HG03025 (cell line): ENCODE results near the gene SLC17A9.

Source experiments
- ATAC-seq: cut with Tn5 transposase; IDR thresholded peaks from one replicate; pipeline ENCODE4 v1.9.1; 2021; ENCODE audit warnings: mild to moderate bottlenecking, moderate library complexity; ENCODE audit not compliant: unreplicated experiment, low FRiP score

The SLC17A9 gene

DNA sequence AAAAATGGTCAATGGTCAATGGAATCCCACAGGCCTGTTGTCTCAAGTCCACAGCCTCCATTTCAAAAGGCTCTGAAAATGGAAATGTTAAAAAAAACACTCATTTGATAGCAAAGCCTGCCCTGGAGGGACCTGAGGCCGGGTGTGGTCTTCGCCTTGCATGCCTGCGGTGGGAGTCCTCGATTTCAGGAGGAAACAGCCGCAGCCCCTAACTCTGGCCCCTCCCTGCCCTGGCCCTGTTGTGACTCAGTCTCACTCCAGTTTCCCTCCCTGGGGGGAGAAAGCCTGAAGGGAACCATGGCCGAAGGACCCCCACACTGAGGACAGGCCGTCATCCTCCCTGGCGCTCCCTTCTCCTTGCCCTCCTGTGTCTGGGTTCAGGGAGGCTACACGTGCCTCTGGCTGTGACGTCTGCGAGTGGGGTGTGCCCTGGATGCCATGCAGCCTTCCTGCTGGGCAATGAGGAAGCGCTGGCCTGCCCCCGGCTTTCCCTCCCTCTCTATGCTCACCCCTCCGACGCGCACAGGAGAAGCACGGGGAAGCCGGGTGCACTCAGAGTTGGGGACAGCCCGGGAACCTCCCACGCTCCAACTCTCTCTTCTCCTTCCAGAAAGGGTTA lies 45.0 kb downstream of the SLC17A9 start:
- ATAC-seq = no peak

DNA sequence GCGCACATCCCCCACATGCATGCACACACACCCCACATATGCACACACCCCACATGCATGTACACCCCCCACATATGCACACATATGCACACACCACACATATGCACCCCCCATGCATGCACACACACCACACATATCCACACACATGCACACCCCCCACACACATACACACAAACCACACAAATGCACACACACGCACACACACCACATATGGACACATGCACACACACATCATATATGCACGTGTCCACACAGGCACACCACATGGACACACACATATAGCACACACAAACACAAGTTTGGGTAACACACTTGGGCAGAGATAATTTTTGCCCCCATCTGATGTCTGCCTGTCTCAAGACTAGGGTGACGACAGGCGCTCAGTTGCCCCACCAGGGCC lies 45.9 kb downstream of the SLC17A9 start:
- ATAC-seq = no peak

DNA sequence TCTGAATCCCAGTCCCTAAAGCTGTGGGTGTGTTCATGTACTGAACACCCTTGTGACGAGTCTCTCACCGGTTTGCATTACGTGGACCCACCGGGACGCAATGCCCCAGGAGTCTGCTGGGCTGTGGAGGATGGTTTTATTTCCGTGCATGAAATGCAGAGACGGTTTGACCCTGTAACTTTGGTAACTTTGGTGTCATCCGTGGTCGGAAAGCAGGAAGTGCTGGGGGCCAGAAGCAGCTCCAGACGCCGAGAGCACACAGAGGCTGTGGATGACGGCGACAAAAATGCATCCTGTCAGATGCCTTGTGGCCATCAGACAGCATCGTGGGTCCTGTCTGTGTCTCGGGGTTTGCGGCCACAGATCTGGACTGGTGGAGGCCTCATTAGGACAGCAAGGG lies 47.1 kb downstream of the SLC17A9 start:
- no peak for ATAC-seq

DNA sequence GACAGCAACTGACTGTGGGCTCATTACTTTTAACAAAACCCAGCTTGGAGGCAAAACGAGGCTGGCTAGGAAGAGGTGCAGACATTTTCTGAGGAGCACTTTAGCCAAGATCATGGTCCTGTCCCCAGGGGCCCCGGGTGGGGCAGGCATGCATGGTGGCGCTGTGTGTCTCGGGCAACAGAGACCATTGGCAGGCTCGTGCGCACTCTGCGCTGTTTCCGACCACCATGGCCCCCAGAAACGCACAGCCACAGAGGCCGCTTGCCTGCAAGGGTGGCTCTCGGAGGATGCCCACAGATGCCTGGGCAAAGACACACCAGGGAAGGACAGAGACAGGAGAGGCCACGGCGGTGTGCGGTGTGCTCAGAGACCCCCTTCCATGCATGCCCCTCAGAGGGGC lies 47.5 kb downstream of the SLC17A9 start:
- ATAC-seq = no peak

DNA sequence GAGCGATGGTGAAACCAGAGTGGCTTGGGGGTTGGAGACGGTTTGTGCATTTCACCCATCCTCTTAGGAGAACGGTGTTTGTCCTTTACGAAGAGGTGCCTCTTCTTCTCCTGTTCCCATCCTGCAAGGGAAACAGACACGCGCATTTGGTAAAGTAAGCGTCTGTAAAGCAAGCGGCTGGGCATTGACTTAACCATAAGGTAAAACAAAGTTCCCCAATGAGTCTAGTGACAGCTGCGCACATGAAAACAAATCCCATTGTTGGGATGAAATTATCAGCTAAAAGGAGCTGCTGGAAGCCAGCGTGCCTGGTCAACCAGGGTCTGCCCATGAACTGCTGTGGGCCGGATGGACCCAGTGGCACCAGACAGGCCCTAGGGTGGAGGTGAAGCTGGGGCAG lies 48.4 kb downstream of the SLC17A9 start:
- no peak for ATAC-seq

DNA sequence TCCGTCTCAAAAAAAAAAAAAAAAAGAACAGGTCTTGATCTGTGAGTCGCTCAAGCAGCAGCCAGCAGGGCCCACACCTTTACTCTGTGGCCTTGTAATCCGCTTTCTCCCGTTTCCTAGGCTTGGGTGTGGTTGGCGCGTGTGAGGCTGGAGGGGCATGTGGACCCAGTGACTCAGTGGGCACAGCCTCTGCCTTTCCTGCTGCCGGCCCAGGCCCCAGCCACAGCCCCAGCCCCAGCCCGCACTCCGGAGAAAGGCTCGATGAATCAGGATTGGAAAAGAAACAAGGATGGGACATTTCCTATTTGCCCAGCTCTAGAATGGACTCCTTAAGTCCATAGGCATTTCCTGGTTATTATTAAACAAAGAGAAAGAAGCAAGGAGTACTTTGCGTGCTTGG lies 50.0 kb downstream of the SLC17A9 start:
- ATAC-seq = no peak

DNA sequence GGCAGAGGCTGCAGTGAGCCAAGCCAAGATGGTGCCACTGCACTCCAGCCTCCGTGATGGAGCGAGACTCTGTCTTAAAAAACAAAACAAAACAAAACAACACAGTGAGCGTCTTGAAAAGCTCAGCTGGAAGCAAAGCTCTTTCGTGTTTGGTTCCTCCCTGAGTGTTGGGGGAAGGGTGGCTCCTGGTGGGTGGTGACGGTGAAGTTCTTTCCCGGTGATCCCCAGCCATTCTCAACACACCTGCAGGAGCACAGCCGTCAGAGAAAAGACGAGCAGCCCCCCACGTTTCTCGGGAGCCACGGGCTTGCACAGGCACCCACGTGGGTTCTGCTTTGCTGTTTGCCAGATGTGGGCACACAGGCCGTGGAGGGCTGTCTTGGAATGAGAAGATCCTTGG lies 51.0 kb downstream of the SLC17A9 start:
- no peak for ATAC-seq

DNA sequence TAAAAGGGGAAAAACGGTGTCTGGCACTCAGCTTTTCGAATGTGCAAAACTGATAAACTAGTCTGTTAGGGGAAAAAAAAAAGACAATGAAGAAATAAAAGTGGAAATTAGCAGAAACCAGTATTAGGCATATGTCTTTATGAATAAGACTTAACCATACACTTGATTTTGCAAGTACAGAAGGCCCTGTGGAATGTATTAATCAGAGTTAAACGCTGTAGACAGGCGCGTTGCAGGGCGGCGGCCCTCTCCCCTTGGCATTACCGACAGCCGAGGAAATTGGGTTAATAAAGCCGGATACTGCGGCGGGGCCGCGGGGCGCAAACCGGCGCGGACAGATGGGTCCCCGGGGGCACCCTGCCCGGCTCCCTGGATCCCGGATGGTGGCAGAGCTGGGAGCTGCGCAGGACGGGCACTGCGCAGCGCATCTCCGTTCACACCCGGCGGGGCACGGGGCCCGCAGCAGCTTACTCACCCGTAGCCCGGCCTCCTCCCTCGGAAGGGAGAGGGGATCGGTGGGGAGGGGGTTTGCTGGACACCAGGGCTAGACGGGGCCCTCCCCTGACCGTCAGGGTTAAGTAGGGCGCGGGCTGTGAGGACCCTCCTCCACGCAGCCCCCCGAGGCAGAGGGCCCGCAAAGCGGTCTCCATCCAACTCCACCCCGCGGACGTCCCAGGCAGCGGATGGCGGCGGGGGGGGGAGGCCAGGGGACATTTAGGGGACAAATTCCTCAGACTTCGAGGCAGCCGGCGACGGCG lies 52.3 kb downstream of the SLC17A9 start:
- no peak for ATAC-seq

DNA sequence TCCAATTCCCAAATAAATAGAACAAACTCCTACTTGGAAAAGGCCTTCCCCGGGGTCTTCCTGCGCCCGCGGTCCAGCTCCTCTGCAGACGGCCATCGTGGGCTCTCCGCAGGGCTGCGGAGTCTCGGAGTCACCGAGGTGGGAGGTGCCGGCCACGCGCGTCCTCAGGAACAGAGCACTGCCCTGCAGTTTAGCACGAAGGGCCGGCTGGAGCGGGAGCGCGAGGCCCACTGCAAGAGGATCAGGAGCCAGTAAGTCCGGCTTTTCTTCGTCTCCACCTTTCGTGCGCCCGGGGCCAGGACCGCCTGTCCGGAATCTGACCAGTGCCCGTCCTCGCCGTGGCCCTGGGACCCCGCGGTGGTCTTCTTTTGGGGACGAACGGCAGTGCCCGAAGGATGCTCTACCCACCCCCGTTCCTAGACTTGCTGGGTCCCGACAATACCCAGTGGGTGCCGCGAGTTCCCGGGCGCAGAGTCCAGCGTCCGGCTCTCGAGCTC lies 52.9 kb downstream of the SLC17A9 start:
- ATAC-seq = no peak

DNA sequence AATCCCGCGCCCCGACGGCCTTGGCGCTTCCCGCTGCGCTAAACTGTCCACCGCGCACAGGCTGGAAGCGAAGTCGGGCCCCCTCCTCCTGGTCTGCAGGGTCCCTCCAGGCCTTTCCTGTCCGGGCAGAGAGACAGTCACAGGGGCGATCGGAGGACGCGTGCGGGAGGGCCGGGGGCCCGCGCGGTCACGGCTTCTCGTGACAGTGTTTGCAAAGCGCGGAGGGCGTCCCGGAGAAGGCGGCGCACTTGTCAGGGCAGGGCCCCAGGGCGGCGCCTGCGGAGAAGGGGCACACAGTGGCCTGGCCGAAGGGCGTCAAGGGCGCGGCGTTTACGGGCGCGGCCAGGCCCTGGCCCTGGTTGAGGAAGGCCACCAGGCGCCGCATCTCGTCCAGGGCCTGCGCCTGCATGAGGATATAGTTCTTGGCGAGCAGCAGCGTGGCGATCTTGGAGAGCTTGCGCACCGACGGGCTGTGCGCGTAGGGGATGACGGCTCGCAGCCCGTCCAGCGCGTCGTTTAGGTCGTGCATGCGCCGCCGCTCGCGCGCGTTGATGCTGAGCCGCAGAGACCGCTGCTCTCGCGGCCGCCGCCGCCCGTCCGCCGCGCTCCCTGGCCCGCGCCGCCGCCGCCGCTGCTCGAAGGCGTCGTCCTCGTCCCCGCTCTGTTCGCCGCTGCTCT lies 53.5 kb downstream of the SLC17A9 start:
- no peak for ATAC-seq

DNA sequence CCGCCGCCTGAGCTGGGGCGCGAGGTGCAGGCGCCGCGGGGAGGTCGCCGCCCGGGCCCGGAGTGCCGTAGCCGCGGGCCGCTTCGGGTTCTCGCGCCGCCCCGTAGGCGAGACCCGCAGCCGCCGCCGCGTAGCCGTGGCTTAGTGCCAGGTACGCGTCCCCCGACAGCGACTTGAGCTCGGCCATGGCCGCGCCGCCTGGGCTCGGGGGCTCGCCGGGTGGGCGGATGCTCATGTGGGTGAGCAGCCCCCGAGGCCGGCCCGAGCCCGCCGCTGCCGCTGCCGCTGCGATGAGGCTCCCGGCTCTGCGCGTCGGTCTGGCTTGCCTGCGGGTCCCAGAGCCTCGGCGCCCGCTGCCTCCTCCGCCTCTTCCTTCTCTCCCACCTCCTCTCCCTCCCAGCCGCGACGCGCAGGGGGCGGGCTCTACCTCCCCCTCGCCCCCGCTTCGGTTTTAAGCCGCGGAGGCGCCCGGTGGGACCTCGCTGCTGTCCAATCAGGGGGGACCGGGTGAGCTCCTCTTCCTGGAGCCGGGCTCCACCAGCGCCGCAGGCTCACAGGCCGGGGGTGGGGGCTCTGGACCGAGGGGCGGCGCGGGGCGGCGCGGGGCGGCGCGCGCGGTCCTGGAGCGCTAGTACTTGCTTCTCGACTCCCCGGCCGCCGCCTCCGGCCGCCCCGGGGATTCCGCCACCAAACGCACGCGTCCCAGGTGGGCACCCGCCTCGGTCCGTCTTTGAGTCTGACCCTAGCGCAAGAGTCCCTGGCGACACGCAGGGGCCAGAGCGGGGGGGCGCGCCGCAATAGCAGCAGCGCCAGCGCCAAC lies 54.2 kb downstream of the SLC17A9 start, which contains the start of gene BHLHE23:
Gene BHLHE23 (minus strand): TSS at position 425 of the 820 bp plus-strand sequence. CDS start 190 bp downstream, at position 235.
- ATAC-seq = no peak

DNA sequence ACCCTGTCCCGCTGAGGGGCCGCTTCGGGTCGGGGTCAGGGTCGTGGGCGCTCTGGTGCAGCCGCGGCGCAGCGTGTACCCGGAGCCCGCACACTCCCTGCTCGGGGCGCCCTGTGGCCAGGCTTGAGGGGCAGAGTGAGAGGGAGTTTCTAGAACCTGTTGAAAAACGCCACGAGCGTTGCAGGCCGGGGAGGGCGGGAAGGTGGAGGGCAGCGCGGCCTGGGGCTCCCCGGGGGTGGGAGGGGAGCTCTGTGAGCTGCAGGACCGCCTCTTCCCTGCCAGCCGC lies 54.8 kb downstream of the SLC17A9 start:
- no peak for ATAC-seq

DNA sequence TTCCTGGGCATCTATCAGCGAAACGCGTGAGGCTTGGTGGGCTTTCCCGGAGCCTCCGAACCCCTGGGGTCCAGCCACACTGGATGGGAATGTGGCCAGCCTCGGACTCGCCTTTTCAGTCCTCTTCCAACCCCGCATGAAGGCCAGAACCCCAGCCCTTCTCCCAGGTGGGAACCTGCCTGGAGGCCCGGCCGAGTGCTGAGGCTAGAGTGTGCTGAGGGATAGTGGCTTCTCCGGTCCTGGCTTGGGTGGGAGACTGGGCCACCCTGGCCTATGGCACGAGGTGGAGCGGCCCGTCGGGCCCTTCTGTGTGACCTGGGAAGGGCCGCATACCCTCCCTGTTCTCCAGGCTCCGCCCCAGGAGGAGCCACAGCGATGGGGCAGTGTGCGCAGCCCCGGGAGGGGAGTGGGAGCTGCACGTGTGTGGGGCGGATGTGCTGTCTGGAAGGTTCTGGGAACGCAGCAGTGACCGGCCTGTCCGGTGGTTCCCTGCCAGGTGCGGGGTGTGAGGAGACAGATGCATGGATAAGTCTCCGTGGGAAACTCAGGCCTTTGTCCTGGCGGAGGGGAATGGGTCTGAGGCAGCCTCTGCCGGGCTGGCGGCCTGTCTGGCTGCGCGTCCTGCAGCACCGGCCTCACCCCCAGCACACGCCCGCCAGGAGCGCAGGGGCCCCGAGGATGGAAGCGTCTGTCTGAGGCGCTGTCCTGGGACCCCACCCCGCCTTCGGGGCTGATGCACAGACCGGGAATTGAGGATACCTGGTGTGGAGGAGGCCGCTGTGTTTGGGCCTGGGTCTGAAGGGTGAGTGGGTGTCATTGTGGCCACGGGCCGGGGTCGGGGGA lies 55.4 kb downstream of the SLC17A9 start:
- ATAC-seq = no peak

DNA sequence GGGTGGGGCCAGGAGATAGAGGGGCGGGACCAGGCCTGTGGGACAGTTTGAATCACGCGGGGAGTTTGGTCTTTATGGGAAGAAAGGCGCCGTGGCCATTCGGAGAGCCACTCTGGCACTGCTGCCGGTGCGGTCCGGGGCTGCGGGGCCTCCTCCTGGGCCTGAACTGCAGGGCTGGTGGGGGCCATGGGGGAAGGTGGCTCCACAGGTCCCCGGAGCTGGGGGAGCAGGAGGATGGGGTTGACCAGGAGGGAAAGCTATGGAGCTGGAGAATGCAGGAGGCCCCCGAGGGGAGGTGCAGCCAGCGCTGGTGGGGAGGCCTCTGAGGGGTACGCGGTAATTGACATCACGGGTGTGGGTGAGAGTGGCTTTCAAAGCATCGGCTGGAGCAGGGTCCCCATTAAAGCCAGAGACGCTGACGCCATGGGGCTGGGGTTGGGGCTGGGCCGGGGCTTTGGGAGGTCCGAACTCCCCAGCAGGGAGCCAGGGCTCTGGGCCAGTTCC lies 56.1 kb downstream of the SLC17A9 start:
- ATAC-seq = no peak

DNA sequence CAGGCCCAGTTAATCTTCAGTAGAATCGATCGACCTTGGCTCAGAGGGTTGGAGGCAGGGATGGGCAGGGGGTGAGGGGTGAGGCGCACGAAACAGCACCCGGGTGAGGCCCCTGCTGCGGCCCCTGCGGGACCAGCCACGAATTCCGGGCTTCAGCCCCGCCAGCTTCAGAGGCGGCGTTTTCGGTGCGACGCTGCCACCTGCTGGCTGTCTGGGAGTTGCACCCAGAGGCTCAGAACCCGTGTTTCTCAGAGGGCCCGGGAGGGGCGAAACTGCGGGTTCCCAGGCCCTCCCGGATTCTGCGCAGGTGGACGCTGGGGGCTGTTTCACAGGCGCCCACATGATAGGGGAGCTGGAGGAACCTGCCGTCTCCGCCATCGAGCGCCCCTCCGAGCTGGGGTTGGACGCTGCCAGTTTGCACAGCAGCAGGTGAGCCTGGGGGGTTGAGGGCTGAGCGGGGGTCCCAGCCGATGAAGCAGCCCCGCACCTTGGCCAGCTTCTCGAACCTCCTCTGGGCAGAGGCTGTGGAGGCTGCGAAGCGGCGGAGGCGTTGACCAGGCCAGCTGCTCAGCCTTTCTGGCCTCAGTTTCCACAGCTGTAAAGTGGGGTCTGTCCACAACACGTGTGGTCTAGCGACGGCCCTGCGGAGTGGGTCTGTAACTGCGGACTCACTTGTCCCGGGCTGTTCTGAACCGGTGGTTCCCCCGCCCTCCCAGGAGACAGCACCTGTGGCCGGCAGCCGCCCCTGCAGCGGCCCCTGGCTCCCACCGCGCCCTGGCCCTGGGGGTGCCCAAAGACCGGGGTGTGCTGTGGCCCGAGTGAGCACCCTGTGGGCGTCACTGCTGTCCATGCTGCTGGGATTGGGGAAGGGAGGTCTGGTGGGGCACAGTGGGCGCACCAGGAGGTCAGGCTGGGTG lies 56.8 kb downstream of the SLC17A9 start:
- ATAC-seq = peak; percentile 53

DNA sequence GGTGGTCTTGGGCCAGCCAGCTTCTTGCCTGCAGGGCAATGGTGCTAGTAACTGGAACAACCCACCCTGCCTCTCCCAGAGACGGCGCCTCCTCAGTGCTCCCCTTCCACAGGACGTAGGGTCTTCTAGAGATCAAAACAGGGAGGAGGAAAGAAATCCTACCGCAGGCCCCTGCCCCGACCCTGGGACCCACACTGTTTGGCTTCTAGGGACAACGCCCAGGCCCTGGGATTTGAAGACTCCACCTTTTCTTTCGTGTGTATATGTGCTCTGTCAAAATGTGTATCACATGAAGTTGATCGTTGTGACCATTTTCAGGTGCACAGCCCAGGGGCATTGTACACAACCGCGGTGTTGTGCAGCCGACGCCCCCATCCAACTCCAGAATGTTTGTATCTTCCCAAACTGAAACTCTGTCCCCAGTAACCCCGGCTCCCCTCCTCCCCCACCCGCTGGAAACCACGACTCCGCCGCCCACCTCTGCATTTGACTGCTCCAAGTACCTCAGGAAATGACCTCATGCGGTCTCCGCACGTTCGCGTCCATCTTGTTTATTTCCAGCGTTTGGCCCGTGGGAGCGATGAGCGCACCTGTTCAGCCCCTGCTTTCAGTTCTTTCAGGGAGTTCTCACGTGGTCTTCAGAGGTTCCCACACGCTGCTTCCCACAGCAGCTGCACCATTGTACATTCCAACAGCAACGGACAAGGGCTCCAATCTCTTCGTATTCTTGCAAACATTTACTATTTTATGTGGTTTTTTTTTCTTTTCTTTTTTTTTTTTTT lies 57.7 kb downstream of the SLC17A9 start:
- ATAC-seq = peak; percentile 50

DNA sequence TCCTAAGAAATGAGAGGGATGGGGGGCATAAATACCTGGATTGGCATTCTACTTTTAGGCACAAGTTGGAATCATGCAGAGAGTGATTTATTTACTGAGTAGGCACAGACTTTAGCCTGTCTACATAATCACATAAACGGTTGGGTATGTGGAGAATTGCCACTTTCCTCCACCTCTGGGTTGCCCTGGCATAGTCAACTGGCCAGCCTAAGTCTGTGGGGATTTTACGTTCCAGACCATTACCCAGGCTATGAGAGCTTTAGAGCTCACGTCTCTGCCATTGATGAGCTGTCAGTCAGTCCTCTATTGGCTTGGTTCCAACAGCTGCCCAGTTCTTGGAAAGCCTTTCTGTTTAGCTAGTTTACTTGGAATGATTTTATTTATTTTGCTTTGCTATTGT lies 59.3 kb downstream of the SLC17A9 start:
- no peak for ATAC-seq

DNA sequence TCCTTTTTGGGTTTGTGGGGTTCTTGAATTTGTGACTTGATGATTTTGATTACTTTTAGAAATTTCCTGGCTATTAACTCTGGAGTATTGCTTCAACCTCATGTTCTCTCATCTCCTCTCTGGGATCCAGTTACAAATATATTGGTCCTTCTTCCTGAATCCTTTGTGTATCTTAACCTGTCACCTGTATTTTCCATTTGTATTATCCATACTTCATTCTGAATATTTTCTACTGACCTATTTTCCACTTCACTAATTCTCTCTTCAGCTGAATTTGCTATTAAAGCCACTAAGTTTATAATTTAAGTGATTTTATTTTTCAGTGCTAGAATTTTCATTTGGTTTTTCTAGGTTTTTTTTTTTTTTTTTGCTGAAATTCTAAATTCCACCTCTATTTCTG lies 60.7 kb downstream of the SLC17A9 start:
- no peak for ATAC-seq
